HG03280 (cell line): Measurements from ENCODE around the gene MMP8.

Experiments
- ATAC-seq: cut with Tn5 transposase; IDR thresholded peaks from one replicate; pipeline ENCODE4 v1.9.1; 2021; ENCODE audit warnings: mild to moderate bottlenecking, moderate library complexity; ENCODE audit not compliant: unreplicated experiment

Gene MMP8

GRCh38 chr11:102662607-102663006 lies 62.1 kb downstream of the MMP8 start:
- ATAC-seq = no peak
